Peyer's patch (tissue), 4 donors: ENCODE results near the gene COQ9.

Experiments used
- CTCF ChIP-seq, 6 experiments: fragments of 450-650 bp in 4 of 6; fragments of 200-600 bp in 2 of 6; sonication (generic) in 1 of 6; IDR thresholded peaks; one replicate each; pipeline ENCODE4 v1.5.1; 2017 to 2019; ENCODE audit warnings: antibody characterized with exemption in 6 of 6, mild to moderate bottlenecking in 3 of 6, moderate library complexity in 1 of 6
- POLR2A ChIP-seq, 2 donors: fragments of 450-650 bp; IDR thresholded peaks; one replicate each; pipeline ENCODE4 v1.5.1; 2017; ENCODE audit warnings: antibody characterized with exemption in 2 of 2, mild to moderate bottlenecking in 2 of 2, moderate library complexity in 2 of 2

GRCh38 chr16:57406881-57407280, 40.4 kb upstream of the COQ9 start:
- TF ChIP-seq CTCF (IDR thresholded peaks at IDR 0.05) (no peak), POLR2A (IDR thresholded peaks at IDR 0.05) (no peak)
